Astrocyte of the hippocampus (primary cell): ENCODE results near the gene GAS6.

Experiments
- DNase-seq: peaks from one replicate; pipeline ENCODE4 v3.0.0; 2011; ENCODE audit warnings: low read depth, low spot score

Gene GAS6

DNA sequence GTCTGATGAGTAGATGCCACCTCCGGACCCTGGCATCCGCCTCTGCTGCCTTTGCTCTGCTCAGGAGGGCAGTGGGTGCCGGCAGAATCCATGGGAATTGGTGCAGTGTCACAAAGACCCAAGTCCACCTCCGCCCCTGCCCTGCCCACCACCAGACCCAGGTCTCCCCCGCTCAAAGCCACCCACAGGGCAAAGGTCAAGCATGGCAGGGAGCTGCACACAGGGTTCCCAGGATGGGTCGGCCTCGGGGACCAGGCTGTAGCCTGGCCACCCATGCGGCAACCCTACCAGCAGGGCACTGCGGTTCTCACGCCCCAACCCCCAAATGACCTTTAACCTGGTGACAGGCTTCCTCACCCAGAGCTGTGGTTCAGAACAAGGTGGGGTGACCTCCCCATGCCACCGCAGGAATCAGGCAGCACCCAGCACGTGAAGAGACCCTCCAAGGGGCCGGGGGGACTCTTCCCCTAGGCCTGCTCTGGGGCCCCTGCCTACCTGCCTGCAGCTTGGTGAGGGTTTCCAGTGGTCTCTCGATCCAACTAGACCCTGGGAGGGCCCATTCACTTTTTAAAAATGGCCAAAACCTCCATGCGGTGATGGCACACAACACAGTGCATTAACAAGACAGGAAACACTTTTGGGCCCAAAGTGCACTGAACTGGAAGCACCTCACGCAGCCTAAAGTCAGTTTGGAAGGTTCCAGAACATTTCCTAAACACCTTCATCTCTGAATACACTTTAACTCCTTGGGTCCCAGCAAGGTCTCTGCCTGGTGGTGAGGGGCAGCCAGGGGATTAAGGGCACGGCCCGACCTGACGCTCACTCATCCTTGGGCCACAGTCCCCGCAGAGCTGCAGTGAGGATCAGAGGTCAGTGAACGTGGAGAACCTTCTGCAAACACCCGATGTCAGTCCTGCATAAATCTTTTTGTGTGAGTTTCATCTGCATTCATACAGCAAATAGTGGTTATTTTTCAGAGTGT, 11.0 kb downstream of the GAS6 start:
- DNase-seq, result no peak

DNA sequence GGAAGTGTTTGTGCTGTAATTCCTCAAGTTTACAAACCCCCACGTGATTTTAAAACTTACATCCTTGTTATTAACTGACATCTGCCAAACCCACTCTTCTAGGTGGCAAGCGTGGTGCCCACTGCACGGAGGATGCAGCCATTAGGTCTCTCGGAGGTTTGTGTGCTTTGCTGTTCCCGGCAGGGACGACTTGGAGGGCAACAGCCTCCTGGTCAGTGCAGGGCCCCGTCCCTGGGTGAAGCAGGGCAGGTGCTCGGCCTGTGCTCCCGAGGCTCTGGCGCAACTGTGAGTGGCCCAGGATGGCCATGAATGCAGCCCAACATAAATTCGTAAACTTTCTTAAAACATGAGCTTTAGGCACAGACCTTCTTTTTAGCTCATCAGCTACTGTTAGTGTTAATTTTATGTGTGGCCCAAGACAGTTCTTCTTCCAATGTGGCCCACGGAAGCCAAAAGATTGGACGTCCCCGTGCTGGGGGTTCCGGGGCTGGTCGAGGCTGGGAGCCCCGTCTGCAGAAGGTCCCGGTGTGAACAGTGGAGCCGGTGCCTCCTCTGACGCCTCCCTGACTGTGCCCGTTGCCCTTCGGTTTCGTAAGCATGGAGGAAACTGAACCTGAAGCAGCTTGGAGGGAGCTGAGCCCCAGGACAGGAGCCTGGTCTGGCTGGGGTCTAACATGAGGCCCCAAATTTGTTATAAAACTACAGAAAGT, 11.9 kb downstream of the GAS6 start:
- DNase-seq, result no peak

DNA sequence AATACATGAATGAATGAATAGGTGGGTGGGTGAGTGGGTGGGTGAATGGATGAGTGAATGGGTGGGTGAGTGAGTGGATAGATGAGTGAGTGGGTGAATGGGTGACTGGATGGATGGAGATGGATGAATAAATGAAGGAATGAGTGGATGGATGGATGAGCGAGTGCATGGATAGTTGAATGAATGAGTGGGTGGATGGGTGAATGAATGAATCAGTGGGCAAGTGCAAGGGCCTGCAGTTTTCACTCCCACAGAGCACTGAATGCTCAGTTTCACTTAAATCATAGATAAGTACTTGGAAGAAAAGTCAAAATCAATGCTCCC, 12.4 kb downstream of the GAS6 start:
- no peak for DNase-seq

DNA sequence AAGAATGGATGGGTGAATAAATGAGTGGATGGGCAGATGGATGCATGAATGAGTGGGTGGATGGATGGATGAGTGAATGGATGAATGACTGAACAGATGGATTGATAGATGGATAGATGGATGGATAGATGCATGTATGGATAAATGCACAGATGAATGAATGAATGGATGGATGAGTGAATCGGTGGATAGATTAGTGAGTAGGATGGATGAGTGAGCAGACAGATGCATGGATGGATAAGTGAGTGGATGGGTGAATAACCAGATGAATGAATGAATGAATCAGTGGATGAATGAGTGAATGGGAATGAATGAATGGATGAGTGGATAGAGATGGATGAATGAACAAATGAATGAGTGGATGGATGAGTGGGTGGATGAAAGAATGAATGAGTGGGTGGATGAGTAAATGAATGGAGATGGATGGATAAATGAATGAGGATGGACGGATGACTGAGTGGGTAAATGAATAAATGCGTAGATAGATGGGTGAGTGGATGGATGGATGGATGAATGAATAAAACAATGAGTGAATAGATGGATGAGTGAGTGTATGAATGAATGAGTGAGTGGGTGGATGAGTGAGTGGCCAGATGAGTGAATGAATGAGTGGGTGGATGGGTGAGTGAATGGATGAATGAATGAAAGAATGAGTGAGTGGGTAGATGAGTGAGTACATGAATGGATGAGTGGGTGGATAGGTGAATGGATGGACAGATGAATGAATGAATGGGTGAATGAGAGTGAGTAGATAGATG, 13.0 kb downstream of the GAS6 start:
- no peak for DNase-seq

DNA sequence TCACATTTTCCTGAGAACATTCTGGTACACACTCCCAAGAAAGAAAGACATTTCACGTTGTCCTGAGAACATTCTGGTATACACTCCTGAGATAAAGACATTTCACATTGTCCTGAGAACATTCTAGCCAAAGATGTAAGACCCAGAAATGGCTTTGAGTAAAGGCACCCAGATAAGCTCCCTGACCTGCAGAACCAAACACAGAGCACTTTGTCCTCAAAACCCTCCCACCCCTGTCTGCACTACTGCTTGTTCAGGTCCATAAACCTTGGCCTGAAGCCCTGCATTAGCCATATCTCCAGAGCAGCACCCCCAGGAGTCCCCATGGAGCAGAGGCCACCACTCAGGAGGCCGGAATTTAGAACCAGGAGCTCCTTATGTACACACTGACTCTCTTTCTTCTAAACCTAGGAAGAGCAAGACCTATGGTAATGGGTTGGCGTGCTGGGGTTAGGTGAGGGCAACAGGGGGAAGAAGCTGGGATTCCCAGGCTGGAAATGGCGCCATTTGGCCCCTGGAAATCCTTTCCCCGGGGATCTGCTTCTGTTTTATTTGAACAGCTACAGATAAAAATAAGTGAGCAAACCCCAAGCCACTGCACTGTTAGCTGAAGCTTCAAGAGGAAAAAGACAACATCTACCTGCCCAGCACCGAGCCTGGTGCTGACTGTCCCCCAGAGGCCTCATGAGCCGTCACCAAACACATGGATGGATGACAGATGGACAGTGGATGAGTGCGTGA, 13.7 kb downstream of the GAS6 start:
- no peak for DNase-seq

DNA sequence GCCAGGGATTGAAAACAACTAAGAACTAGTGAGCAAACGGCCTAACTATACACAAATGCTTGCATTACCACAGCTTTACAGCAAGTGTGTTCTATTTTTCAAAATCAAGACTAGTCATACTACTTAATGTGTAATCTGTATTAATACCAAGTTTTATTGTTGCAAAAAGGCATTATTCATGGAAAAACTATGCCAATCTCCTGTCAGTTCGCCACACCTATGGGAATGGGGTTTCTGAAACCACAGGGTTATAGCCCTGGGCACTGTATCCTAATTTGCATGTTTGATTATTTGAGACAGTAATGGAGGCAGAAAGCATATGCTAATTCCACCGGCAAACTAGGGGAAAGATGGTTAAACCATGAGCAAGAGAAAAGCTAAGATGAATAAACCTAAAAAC, 14.3 kb downstream of the GAS6 start:
- peak; percentile 44 for DNase-seq

DNA sequence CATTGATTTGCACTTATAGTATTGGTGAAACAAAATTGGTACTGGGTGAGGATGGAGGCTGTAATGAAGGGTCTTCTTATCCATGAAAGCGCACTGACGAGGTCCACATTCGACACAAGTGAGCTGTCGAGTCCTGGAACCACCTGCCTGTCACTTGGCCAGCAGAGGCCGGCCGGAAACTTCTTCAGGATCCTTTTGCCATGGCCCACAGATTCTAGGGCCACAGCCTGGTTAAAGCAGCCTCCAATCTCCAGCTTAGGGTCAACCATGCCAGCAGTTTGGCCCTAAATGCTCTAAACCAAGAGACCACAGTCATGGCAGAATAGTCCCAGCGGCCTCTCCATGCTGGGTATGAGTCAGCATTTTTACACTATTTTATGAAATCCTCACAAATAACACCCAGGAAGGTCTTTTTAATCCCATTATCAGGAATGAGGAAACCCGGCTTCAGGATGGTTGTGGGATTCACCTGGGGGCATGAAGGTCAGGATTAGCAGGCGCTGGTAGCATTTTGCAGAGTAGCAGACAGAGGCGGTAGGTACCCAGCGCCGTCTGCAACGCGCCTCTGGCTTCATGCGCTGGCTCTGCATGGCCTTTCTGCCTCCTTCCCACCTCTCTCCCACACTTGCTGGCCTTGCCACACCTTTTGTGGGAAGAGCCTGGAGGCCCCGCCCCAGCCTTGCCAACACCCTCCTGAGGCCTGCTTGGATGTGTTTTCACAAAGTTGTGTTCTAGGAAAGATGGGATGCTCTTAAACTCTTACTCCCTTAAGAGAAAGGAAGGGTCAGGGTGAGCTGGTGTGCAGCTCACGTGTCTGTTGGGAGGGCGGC, 15.2 kb downstream of the GAS6 start:
- DNase-seq, result no peak

DNA sequence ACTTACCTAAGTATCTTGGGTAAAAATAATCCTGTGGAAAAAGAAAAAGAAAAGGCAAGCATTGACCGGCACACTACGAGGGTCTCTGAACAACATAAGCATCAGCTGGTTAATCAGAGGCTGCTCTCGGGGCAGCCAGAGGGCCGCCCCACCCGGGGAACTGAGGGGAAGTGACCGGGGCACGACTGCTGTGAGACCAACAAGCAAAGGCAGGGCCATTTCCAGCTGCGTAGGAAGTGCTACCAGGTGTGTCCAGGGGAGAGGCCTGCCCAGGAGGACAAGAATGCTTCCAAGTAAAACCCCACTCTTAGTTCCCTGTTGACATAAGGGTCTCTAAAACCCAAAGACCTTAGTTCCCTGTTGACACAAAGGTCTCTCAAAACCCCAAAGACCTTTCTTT, 15.9 kb downstream of the GAS6 start:
- no peak for DNase-seq

DNA sequence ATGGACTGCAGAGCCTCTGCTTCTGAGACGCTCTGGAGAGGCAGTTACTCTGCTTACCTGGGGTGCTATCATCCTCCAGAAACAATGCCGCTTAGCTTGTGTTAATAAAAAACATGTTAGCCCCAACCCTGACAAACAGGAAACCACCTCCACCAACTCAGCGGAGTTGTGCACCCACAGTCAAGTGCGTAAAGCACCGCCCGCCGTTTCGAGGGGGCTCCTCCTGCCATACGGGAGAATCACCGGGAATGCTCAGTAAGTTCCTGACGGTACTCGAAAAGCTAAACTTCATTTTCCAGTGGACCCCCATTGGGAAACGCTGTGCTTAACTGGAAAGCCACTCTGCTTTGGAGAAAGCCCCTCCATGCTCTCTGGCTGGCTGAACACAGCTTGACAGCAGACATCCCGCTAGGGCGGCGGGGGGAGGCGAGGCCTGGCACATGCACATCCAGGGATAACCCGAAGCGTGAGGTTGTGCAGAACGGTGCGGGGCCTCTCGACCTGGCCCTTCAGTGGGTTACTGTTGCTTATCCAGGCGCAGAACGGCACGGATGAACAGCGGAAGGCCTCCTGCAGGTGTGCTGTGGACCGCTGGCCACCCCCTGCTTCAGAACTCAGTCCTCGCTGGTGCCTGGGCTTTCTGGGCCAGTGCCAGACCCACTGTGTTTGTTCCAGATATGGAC, 17.1 kb downstream of the GAS6 start:
- DNase-seq, result no peak

DNA sequence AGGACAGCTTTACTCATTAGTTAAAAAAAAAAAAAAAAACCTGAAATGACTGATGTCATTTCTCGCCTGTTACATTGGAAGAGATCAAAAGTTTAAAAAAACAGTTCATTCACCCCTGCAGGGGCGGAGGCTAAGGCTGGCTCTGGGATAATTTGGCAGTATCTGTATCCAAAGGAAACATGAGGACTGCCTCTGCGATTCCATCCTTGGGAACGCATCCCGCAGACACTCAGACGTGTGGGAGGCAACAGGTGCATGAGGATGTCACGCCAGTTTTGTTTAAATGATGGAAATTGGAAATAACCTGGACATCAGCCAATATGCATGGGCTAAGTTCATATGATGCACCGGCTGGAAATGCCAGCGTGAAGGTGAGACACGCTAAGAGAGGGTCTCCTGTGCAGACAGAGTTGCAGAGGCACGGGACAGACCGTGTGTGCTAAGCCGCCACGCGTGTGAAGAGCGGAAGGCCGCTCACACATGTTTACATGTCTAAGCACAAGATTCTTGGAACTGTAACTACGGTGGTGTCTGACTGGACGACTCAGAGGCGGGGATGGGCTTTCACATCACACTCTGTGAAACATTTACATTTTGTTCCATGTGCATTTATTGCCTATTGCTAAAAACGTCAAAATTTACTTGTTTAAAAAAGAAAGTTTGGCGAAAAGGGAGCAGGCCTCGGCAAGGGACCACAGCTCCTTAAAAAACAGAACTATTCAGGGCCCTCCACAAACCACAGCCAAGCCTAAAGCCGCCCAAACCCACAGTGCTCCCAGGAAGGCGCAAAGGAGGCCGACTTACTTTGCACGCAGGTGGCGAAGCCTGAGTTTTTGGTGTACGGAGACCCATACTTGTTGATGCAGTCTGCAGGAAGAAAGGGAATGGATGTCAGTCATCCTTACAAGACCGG, 17.9 kb downstream of the GAS6 start:
- DNase-seq, result no peak

DNA sequence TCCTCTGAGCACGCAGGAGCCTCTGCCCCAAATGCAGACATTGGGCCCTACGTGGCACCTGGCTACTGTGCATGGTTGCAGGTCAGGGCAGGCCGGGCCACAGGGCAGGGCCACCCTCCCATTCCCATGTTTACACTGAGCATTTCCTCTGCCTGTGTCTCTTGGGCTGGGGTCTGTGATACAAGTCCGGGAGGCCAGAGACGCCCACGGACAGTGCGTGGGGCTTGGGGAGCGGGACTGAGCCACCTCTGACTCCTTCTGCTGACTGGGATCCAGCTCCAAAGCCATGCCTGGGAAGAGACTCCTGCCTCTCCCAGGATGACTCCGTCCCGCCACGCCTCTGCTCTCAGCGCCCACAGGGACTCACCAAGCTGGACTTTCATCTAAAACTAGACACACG, 18.8 kb downstream of the GAS6 start:
- DNase-seq, result no peak

DNA sequence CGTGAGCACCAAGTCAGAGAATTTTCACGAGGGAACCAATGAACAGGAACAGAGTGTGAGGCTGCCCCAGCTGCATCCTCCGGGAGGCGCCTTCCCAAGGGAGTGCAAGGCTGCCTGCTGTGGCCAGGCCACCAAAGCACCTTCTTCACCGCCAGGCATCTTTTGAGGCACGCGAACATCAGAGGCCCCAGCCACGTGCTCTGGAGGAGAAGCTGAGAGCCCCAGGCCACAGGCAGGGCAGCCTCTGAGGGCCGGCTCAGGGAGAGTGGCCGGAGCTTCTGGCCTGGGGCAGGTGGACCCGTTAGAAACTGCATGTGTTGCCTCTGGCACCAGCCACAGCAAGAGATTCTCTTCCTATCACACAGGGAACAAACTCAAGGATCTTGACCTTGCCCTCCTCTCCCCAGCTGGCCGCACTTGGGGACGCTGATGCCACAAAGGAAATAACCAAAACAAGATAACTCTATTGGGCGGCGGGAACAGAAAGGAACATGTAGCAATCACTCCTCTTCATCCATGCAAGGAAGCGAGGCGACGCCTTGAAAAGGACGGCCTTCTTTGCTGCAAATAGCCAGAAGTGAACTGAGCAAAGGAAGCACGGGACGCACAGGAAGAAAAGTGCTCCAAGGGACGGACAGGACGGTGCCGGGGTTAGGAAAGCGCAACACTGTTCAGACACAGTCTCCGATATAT, 19.9 kb downstream of the GAS6 start:
- no peak for DNase-seq

DNA sequence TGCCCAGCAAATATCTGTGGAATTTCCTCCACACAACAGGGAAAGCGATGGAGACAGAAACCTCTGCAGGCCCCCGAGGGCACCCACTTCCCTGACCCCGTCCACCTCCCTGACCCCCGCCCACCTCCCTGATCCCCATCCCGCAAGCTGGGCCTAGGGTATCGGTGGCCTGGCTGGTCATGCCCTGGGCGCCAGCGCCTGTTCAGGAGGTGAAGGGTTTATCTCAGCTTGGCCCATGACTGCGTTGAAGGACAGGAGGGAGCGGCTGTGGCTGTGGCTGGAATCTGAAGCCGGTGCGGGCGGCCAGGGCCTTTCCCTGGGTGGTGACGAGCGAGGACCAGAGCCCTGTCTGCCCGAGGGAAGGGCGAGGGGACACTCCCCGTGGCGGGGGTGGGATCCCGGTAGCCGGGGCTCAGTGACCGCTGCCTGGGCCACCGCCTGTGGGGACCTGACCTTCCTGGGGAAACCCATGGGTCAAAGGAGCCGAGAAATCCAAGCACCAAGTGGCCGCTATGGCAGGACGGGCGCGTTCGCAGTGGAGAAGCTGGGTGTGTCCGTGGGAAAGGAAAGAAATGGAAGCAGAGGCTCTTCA, 20.7 kb downstream of the GAS6 start:
- no peak for DNase-seq

DNA sequence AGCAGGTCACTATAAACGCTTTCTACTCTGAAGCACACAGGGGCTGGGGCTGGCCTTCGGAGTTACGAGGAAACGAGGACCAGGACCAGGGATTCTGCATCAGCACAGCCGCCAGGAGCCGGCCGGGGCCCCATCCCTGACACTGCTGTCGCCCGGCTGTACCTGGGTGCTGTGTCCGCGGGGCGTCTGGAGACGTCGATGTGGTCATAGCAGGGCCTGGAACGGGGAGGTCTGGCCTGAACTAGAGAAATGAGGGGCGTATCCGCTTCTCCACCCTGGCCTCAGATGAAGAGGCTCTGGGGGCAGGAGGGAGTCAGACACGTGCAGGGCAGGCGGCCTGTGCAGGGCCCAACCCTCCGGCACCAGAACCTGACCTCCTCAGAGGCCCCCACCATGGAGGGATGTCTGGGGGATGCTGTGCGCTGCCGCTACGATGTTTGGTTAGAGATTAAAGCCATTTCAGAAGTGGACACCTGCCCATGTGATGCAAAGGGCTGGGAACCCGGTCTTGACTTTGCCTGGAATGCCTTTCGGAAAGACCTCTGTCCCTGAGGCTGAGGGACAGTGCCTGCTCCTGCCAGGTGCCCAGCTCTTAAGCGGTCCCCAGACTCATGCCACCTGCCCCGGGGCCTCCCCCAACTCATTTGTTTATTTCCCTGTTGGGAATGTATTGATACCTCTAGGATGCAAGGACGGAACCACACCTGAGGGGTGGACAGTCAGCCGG, 21.4 kb downstream of the GAS6 start:
- no peak for DNase-seq

DNA sequence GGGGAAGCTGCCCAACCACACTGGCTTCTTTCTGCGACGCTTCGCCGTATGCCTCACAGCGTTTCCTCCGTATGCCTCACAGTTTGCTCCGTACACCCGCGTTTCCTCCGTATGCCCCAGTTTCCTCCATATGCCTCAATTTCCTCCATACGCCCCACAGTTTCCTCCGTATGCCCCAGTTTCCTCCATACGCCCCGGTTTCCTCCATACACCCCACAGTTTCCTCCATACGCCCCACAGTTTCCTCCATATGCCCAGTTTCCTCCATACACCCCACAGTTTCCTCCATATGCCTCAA, 22.6 kb downstream of the GAS6 start:
- no peak for DNase-seq

DNA sequence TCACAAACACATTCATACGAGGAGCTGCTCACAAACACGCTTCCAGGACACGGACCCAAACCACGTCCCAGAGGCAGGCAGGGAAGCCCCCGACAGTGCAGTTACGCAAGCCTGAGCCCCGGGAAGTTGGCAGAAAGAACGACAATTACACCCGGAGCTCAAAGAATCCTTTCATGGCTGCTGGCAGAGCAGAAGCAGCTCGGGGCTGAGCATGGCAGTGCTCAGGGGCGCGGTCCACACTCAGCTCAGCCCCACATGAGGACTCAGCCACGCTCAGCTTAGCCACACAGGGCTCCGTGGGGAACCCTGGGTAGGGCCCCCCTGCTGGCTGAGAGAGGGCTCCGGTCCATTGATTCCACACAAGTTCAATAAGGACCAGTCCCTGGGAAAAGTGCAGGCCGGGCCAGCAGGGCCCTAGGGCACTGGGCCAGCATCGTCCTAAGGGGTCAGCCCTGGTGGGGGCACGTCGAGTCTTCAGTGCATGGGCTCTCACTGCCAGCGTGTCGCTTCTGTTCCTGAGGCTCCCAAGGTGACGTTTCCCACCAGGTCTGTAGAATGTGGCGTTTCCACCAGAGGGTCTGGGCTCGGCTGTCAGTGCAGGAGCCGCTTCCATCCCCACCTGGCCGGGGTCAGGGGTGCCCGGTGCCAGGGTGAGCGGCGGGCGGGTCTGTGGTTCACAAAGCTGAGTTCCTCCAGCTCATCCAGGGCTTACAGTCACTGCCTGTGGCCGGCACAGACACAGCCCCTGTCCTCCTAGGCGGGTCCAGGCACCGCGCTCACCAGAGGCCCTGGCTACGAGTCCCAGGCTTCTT, 23.1 kb downstream of the GAS6 start:
- no peak for DNase-seq
